ENCODE results near the gene ITGB6.

- TF ChIP-seq ZNF70 (CRISPR knock-in tag; IDR thresholded peaks at IDR 0.05) (no peak), TSHZ2 (CRISPR knock-in tag; IDR thresholded peaks at IDR 0.05) (no peak), ZFP3 (CRISPR knock-in tag; IDR thresholded peaks at IDR 0.05) (no peak), BACH2 (CRISPR knock-in tag; IDR thresholded peaks at IDR 0.05; ENCODE audit: borderline replicate concordance) (no peak), OSR1 (CRISPR knock-in tag; IDR thresholded peaks at IDR 0.05) (no peak)
- TF ChIP-seq, protein P1, sequence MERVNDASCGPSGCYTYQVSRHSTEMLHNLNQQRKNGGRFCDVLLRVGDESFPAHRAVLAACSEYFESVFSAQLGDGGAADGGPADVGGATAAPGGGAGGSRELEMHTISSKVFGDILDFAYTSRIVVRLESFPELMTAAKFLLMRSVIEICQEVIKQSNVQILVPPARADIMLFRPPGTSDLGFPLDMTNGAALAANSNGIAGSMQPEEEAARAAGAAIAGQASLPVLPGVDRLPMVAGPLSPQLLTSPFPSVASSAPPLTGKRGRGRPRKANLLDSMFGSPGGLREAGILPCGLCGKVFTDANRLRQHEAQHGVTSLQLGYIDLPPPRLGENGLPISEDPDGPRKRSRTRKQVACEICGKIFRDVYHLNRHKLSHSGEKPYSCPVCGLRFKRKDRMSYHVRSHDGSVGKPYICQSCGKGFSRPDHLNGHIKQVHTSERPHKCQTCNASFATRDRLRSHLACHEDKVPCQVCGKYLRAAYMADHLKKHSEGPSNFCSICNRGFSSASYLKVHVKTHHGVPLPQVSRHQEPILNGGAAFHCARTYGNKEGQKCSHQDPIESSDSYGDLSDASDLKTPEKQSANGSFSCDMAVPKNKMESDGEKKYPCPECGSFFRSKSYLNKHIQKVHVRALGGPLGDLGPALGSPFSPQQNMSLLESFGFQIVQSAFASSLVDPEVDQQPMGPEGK (CRISPR knock-in tag; IDR thresholded peaks at IDR 0.05; ENCODE audit: borderline replicate concordance), result no peak
These were observed 57.6 kb downstream of the ITGB6 start for GRCh38 chr2:160142472-160142871.
